Activated T-helper 1 cell treated with anti-CD3 and anti-CD28 coated beads, Interleukin-2, amount 50 U/mL, for 16 hours (primary cell): Measurements from ENCODE around the gene PDE5A.
"Not testable (repeated sequence)": the region's sequence is repeated elsewhere in the genome, so short reads cannot be mapped to it uniquely, and the experiment has no call there.

Experiments used
- DNase-seq, 2 donors: peaks; one replicate each; pipeline ENCODE4 v3.0.0-alpha.2; 2020; ENCODE audit warnings: low read depth in 1 of 2, low spot score in 1 of 2

The PDE5A gene

DNA sequence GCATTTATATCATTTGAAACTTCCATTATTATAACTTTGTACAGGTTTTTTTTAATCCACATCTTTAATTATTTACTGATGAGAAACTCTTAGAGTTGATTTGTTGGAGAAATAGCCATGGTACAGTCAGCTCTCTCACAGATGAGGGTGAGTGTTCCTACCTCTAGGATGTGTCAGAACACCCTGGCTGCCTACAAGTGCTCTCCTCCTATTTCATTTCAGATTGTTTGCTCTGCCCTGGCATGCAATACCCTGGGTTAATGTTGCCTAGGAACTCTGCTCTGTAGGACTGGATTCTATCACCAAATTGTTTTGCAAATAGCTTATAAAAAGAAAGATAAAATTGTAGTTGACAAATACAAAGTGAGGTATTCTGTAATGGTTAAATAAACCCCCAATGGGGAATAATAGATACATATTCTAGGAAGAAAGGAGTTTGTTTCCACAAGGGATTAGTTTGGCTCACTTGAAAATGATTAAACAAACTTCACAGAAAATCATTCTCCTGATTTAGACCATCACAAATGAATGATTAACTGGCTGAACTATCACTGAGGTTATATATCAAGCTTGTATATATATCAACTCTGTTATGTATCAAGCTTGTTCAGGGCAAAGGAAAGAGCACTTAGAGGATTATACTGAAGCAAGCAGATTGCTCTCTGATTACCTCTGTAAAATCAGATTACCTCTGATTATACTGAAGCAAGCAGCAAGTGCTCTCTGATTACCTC lies 150.0 kb downstream of the PDE5A start:
- DNase-seq: no peak

- no peak for DNase-seq
These were observed 151.1 kb downstream of the PDE5A start for GRCh38 chr4:119477412-119478053.

DNA sequence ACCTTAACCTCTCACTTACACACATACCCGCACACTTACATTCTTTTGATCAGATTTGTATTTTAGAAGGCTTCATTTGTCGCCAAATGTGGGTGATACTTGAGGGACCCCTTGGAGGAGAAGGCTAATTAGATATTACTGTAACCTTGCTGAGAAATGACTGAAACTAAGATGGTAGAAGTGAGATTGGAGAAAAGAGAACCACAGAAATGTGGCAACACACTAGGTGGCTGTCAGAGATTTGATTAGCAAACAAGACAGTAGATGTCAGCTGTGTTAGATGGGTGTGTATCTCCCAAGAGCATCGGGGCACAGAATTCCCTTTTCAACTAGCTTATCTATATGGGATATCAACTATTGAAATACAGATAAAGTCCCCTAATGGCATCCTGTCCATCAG lies 157.3 kb downstream of the PDE5A start:
- no peak for DNase-seq

DNA sequence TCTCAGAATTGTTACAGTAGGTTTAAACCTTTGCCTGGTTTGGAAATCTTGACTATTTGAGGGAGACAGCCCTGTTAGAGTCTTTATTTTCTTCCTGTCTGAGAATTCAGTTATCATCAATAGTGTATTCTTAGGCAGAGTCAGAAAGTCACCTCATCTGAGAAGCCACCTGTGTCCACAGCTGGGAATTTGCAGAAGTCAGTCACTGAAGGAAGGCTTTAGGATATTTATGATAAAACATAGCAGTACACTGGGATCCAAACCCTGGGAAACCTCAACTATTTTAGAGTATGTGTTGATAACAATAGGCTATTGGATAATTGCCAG lies 157.9 kb downstream of the PDE5A start:
- not testable (repeated sequence) for DNase-seq

GRCh38 chr4:119470021-119470736 lies 158.4 kb downstream of the PDE5A start:
- DNase-seq: not testable (repeated sequence)

DNA sequence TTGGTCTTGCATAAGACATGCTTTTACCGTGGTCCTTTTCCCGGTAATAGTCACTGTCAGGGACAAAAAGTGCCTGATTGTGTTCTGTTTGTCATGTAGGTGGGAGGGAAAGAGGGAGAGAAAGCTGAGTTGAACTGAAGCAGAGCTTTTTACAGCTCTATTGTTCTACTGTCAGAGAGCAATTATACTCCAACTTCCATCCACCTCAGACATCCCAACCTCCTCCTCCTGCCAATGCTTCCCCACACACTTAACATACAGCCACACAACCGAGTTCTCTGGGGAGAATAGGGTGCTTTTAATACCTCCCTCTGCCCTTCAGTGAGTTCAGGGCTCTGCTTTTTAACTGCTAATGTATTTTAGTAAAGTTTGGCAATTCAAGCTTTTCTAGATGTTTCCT lies 159.6 kb downstream of the PDE5A start:
- not testable (repeated sequence) for DNase-seq

GRCh38 chr4:119462733-119463132 lies 165.9 kb downstream of the PDE5A start:
- not testable (repeated sequence) for DNase-seq

GRCh38 chr4:119455734-119456133 lies 172.9 kb downstream of the PDE5A start:
- DNase-seq: not testable (repeated sequence)

- DNase-seq: peak; percentile 82 to 99
These were observed 173.9 kb downstream of the PDE5A start for GRCh38 chr4:119454491-119455270.

GRCh38 chr4:119454151-119454490 lies 174.5 kb downstream of the PDE5A start:
- not testable (repeated sequence) for DNase-seq

DNA sequence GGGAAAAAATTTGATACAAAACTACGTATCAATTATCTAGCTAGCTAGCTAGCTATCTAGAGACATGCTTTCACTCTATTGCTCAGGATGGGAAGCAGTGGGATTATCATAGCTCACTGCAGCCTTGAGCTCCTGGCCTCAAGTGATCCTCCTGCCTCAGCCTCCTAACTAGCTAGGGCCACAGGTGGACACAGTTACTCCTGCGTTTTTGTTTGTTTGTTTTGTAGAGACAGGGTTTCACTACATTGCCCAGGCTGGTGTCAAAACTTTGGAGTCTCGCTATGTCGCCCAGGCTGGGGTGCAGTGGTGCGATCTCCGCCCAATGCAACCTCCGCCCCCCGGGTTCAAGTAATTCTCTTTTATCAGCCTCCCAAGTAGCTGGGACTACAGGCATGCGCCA lies 175.3 kb downstream of the PDE5A start:
- not testable (repeated sequence) for DNase-seq

DNA sequence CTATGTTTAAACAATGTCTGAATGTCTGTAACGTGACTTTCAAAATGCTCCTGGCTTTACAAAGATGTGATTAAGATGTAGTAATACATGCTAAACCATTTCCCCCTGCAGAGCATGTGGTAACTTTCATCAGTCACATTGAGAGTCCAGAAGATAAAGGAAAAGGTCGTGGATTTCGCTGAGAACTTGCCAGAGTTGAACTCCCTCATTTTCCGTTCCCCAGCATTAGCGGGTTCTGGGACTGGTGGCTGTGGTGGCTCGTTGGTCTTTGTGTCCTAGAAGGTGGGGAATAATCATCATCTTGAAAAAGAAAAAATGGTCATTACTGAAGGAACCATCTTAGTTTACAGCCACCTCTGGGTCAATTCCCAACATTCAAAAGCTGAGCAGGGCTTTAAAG lies 178.8 kb downstream of the PDE5A start:
- not testable (repeated sequence) for DNase-seq
